ENCODE measurements around the gene RASD1. TPM values are rescaled to one million over a fixed set of nuclear protein-coding genes. Genes with fewer than 3 reads are reported as not detected.

RASD1 gene
- polyA plus RNA-seq, 4 donors = 4.9 to 17.4 (median 9.5) TPM

DNA sequence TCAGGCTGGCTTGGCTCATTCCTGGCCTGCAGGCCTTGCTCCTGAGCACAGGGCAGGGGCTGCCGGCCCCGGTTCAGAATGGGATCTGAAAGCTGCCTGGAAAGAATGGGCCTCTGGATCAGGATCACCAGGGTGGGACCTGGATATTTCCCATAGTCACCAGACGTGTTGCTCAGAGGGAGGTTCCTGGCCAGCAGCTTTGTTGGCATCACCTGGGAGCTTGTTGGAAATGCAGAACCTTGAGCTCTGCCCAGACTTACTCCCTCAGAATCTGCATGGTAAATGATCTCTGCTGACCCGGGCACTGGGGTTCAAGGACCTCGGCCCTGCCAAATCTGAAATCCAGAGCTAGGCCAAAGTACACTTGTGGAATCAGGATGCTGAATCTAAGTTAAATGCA, 48.9 kb downstream of the RASD1 start:
- FAIRE-seq (no peak), DNase-seq (no peak)
- H3K36me3 ChIP-seq (ENCODE audit: control insufficient read depth in 3 of 3, insufficient read depth in 2 of 3, low read depth in 1 of 3, low read length in 3 of 3) = no peaks in the 10 kb centered on the region
- no peaks in the 10 kb centered on the region for H3K9me3 ChIP-seq (ENCODE audit: control insufficient read depth in 2 of 2, insufficient read depth in 1 of 2, low read depth in 1 of 2, low read length in 1 of 2)
- 79 to 84% (median 84%) methylated on average over 5 of the region's 5 CpGs for WGBS, 3 donors
- H3K27ac ChIP-seq (ENCODE audit: low read depth in 1 of 3, low read length in 2 of 3) = no peak overlapping the region
- peaks cover 0 to 4% (median 0%) of the 10 kb centered on the region in 3 donors for H3K27me3 ChIP-seq (ENCODE audit: control insufficient read depth in 3 of 3, insufficient read depth in 3 of 3, low read length in 3 of 3)
- H3K4me1 ChIP-seq (ENCODE audit: control insufficient read depth in 3 of 3, insufficient read depth in 2 of 3, low read depth in 1 of 3, low read length in 2 of 3) = peaks cover 0 to 4% (median 0%) of the 10 kb centered on the region in 3 donors
- H3K4me3 ChIP-seq (ENCODE audit: low read depth in 1 of 3, low read length in 3 of 3) = no peak overlapping the region

DNA sequence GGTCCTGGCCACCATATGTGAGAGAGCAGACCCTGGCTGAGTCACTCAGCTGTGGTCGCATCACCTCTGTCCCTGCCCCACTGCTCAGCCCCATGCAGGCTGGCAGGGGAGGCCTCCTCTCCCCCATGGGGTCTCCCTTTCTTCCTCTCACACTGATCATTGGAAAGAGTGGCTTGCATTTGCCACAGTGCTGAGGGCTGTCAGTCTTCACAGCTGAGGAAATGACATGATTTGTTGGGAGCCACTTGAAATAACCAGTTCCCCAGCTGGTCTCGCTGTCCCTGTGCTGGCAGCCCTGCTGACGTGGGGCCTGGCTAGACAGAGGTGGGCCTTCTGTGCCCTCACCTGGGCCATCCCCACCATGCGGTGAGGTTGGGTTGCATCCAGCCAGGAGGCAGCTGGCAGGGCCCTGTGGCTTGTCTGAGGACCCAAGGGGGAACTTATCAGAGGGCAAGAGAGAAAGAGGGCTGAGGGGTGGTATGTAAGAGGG, 49.5 kb downstream of the RASD1 start:
- Histone ChIP-seq H3K36me3 (ENCODE audit: control insufficient read depth in 3 of 3, insufficient read depth in 2 of 3, low read depth in 1 of 3, low read length in 3 of 3) (no peaks in the 10 kb centered on the region), H3K27ac (ENCODE audit: low read depth in 1 of 3, low read length in 2 of 3) (peak overlapping the region in 1 of 3 donors; percentile 60), H3K4me1 (ENCODE audit: control insufficient read depth in 3 of 3, insufficient read depth in 2 of 3, low read depth in 1 of 3, low read length in 2 of 3) (peaks cover 0 to 4% (median 0%) of the 10 kb centered on the region in 3 donors), H3K4me3 (ENCODE audit: low read depth in 1 of 3, low read length in 3 of 3) (no peak overlapping the region), H3K9me3 (ENCODE audit: control insufficient read depth in 2 of 2, insufficient read depth in 1 of 2, low read depth in 1 of 2, low read length in 1 of 2) (no peaks in the 10 kb centered on the region), H3K27me3 (ENCODE audit: control insufficient read depth in 3 of 3, insufficient read depth in 3 of 3, low read length in 3 of 3) (peaks cover 0 to 4% (median 0%) of the 10 kb centered on the region in 3 donors)
- WGBS, 3 donors = 79 to 97% (median 94%) methylated on average over 4 of the region's 4 CpGs
- FAIRE-seq (no peak), DNase-seq (no peak)

DNA sequence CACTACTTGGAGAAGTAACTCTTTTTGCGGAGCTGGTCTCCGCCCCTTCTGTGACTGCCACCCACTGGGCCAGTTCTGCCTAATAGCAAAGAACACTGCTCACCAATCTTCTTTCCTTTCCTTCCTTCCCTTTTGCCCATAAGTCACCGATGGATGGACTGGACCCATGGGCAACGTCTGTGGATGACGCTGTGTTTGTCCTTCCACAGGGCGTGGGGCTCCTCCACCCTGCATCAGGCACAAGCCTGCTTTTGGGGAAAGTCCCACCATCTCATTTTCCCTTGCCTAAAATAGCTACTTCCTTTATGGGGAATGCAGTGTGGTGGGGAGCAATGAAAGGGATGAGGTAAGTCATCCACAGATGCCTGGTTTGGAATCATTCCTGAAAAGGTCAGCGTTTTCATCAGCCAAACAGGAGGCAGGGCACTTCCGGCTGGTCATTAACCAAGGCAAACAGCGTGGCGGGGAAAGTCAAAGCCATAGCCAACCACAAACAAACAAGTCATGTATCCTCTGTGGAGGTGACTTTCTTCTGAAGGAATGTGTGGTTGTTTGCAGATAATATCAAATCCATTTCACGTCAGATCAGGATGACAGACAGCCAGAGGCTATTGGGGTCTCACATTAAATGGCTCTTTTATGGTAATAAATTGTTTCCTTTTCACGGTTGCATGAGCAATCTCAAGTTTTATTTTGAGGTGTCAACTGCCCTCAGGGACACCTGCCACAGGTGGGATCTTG, 50.1 kb downstream of the RASD1 start:
- peak; percentile 16 to 41 for DNase-seq
- no peak for FAIRE-seq
- no peak overlapping the region for H3K4me3 ChIP-seq (ENCODE audit: low read depth in 1 of 3, low read length in 3 of 3)

DNA sequence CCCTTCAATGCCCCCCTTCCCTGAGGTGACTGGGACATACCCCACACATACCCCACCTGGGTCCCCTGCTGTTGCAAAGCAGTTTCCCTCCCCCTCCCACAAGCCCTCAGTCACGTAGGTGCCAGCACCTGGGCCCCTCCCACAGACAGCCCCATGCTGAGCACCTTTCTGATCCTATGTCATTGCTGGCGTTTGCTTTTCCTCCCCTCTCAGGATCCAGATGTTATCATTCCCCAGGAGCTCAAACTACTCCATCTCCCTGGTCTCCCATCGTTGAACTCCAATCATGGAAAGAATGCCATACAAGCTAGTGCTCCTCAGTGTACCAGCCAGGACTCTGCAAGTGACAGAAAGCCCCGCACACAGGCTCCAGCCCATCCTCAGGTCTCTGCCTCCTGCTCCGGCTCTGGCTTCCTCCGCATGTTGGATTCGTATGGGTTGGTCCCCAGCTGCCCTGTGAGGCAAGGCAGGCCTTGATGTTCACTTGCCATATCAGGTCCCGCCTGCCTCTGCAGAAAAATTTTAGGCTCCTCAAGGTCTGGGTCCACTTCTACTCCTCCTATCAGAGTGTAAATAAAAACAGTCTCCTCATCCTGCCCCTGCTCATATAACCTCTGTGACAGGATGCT, 50.8 kb downstream of the RASD1 start:
- Histone ChIP-seq H3K4me3 (ENCODE audit: low read depth in 1 of 3, low read length in 3 of 3) (no peak overlapping the region), H3K9me3 (ENCODE audit: control insufficient read depth in 2 of 2, insufficient read depth in 1 of 2, low read depth in 1 of 2, low read length in 1 of 2) (no peaks in the 10 kb centered on the region), H3K4me1 (ENCODE audit: control insufficient read depth in 3 of 3, insufficient read depth in 2 of 3, low read depth in 1 of 3, low read length in 2 of 3) (peaks cover 0 to 4% (median 0%) of the 10 kb centered on the region in 3 donors), H3K27me3 (ENCODE audit: control insufficient read depth in 3 of 3, insufficient read depth in 3 of 3, low read length in 3 of 3) (peaks cover 0 to 1% (median 0%) of the 10 kb centered on the region in 3 donors), H3K36me3 (ENCODE audit: control insufficient read depth in 3 of 3, insufficient read depth in 2 of 3, low read depth in 1 of 3, low read length in 3 of 3) (no peaks in the 10 kb centered on the region), H3K27ac (ENCODE audit: low read depth in 1 of 3, low read length in 2 of 3) (peak overlapping the region in 2 of 3 donors; percentile 8 to 41)
- WGBS, 3 donors = 59 to 79% (median 71%) methylated on average over 8 of the region's 8 CpGs
- no peak for DNase-seq
- no peak for FAIRE-seq

More for the DNA sequence above, 50.1 kb downstream of the RASD1 start:
- no peaks in the 10 kb centered on the region for H3K36me3 ChIP-seq (ENCODE audit: control insufficient read depth in 3 of 3, insufficient read depth in 2 of 3, low read depth in 1 of 3, low read length in 3 of 3)
- H3K27me3 ChIP-seq (ENCODE audit: control insufficient read depth in 3 of 3, insufficient read depth in 3 of 3, low read length in 3 of 3) = peaks cover 0 to 4% (median 0%) of the 10 kb centered on the region in 3 donors
- peak overlapping the region in 2 of 3 donors; percentile 8 to 60 for H3K27ac ChIP-seq (ENCODE audit: low read depth in 1 of 3, low read length in 2 of 3)
- no peaks in the 10 kb centered on the region for H3K9me3 ChIP-seq (ENCODE audit: control insufficient read depth in 2 of 2, insufficient read depth in 1 of 2, low read depth in 1 of 2, low read length in 1 of 2)
- peaks cover 0 to 4% (median 0%) of the 10 kb centered on the region in 3 donors for H3K4me1 ChIP-seq (ENCODE audit: control insufficient read depth in 3 of 3, insufficient read depth in 2 of 3, low read depth in 1 of 3, low read length in 2 of 3)
- 36 to 48% (median 42%) methylated on average over 12 of the region's 12 CpGs for WGBS, 3 donors

Other genes starting within 250 kb of the RASD1 start
- gene COPS3, start 215.1 kb downstream of the RASD1 start, polyA plus RNA-seq = 10 to 100 TPM; 42.9 to 58.9 (median 48.0) TPM
- 1 to 10 TPM in 2 of 4 donors, under 1 TPM in 1, not detected in 1; 0.54 to 2.1 (median 1.6) TPM for gene NT5M, start 193.0 kb downstream of the RASD1 start, polyA plus RNA-seq
- 10 to 100 TPM; 11.6 to 18.6 (median 16.9) TPM for gene MED9, start 19.4 kb downstream of the RASD1 start, polyA plus RNA-seq
- gene PEMT, start 95.3 kb upstream of the RASD1 start, polyA plus RNA-seq = 10 to 100 TPM; 23.0 to 42.0 (median 32.8) TPM
- 10 to 100 TPM in 1 of 4 donors, 1 to 10 TPM in 3; 2.4 to 20.7 (median 6.2) TPM for gene RAI1, start 185.1 kb upstream of the RASD1 start, polyA plus RNA-seq

All from small intestine (tissue), 7 donors.